Measurements from ENCODE around the gene STAG2.

The STAG2 gene

DNA sequence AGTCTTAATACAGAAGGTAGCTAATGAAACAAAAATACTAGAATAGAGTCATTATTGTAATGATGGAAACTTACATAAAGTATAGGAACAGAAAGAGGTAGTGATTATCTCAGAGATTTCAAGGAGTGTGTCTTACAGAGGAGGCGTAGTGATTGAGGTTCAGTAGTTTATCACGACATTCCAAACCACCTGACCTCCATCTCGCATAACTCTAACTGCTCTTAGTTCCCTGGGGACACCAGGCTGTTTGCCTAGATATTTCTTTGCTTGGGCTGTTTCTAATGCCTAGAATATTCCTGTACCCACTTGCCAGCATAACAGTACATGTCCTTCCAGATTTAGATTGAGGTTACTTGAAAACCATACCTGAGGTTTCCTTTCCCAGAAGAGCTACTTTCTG is 29.1 kb downstream of the STAG2 start:
- no peak overlapping the region for H3K9ac ChIP-seq (ENCODE audit: low read depth, low read length, poor library complexity, severe bottlenecking)
- H3F3A ChIP-seq (ENCODE audit: low read depth): no peaks in the 10 kb centered on the region
- H3K9me2 ChIP-seq (replicated peaks; ENCODE audit: low read depth, low read length): no peaks in the 10 kb centered on the region
- H3K79me2 ChIP-seq (ENCODE audit: insufficient read depth, low read length): peaks cover 94% of the 10 kb centered on the region
- H3K27me3 ChIP-seq (ENCODE audit: insufficient read depth, low read length, poor library complexity, severe bottlenecking): no peaks in the 10 kb centered on the region
- TF ChIP-seq, protein P1, sequence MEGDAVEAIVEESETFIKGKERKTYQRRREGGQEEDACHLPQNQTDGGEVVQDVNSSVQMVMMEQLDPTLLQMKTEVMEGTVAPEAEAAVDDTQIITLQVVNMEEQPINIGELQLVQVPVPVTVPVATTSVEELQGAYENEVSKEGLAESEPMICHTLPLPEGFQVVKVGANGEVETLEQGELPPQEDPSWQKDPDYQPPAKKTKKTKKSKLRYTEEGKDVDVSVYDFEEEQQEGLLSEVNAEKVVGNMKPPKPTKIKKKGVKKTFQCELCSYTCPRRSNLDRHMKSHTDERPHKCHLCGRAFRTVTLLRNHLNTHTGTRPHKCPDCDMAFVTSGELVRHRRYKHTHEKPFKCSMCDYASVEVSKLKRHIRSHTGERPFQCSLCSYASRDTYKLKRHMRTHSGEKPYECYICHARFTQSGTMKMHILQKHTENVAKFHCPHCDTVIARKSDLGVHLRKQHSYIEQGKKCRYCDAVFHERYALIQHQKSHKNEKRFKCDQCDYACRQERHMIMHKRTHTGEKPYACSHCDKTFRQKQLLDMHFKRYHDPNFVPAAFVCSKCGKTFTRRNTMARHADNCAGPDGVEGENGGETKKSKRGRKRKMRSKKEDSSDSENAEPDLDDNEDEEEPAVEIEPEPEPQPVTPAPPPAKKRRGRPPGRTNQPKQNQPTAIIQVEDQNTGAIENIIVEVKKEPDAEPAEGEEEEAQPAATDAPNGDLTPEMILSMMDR (conservative IDR thresholded peaks at IDR 0.05; ENCODE audit: low read length): no peak
- TF ChIP-seq EZH2phosphoT487 (IDR thresholded peaks at IDR 0.05; ENCODE audit: borderline replicate concordance): no peak
- no peak overlapping the region for H3K4me3 ChIP-seq (ENCODE audit: low read length, poor library complexity, severe bottlenecking)
- peaks cover 76% of the 10 kb centered on the region for H4K20me1 ChIP-seq (ENCODE audit: insufficient read depth, low read length, poor library complexity, severe bottlenecking)
- no peaks in the 10 kb centered on the region for H3K9me3 ChIP-seq (ENCODE audit: insufficient read depth, low read depth, low read length)
- no peaks in the 10 kb centered on the region for H3K4me1 ChIP-seq (ENCODE audit: insufficient read depth, low read length, poor library complexity, severe bottlenecking)
- H2AFZ ChIP-seq (ENCODE audit: low read length): no peak overlapping the region
- no peak overlapping the region for H3K4me2 ChIP-seq (ENCODE audit: low read depth, low read length, poor library complexity, severe bottlenecking)
- H3K36me3 ChIP-seq (ENCODE audit: insufficient read depth, low read length): 0 out of 2 replicates have a peak, but pooled peaks cover 3% of the 10 kb centered on the region

DNA sequence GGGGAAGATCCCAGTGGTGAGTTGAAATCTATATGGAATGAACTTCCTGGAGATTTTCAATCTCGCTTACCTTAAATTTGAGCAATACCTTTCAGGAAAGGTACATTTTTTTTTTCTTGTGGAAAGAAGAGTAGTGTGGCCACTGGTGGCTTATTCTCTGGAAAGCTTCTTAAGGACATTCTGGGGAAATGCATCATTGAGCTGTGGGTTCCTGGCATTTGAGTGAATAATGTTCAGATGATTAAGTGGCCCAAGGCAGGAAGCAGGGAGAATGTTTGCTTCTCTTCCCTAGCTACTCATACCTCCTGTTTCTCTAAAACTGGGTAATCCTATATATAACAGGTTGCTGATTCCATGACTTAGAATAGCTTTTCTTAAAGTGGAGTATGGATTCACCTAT is 31.8 kb downstream of the STAG2 start:
- TF ChIP-seq EZH2phosphoT487 (IDR thresholded peaks at IDR 0.05; ENCODE audit: borderline replicate concordance): no peak
- TF ChIP-seq, protein P1 (conservative IDR thresholded peaks at IDR 0.05; ENCODE audit: low read length): no peak
- Histone ChIP-seq H3K4me2 (ENCODE audit: low read depth, low read length, poor library complexity, severe bottlenecking) (no peak overlapping the region), H3K9ac (ENCODE audit: low read depth, low read length, poor library complexity, severe bottlenecking) (no peak overlapping the region), H3K9me2 (replicated peaks; ENCODE audit: low read depth, low read length) (no peaks in the 10 kb centered on the region), H4K20me1 (ENCODE audit: insufficient read depth, low read length, poor library complexity, severe bottlenecking) (peaks cover 68% of the 10 kb centered on the region), H3K4me1 (ENCODE audit: insufficient read depth, low read length, poor library complexity, severe bottlenecking) (no peaks in the 10 kb centered on the region), H3K79me2 (ENCODE audit: insufficient read depth, low read length) (peaks cover 95% of the 10 kb centered on the region), H3K4me3 (ENCODE audit: low read length, poor library complexity, severe bottlenecking) (no peak overlapping the region), H2AFZ (ENCODE audit: low read length) (no peak overlapping the region), H3K36me3 (ENCODE audit: insufficient read depth, low read length) (0 out of 2 replicates have a peak, but pooled peaks cover 3% of the 10 kb centered on the region), H3K9me3 (ENCODE audit: insufficient read depth, low read depth, low read length) (no peaks in the 10 kb centered on the region), H3K27me3 (ENCODE audit: insufficient read depth, low read length, poor library complexity, severe bottlenecking) (no peaks in the 10 kb centered on the region), H3F3A (ENCODE audit: low read depth) (no peaks in the 10 kb centered on the region)

DNA sequence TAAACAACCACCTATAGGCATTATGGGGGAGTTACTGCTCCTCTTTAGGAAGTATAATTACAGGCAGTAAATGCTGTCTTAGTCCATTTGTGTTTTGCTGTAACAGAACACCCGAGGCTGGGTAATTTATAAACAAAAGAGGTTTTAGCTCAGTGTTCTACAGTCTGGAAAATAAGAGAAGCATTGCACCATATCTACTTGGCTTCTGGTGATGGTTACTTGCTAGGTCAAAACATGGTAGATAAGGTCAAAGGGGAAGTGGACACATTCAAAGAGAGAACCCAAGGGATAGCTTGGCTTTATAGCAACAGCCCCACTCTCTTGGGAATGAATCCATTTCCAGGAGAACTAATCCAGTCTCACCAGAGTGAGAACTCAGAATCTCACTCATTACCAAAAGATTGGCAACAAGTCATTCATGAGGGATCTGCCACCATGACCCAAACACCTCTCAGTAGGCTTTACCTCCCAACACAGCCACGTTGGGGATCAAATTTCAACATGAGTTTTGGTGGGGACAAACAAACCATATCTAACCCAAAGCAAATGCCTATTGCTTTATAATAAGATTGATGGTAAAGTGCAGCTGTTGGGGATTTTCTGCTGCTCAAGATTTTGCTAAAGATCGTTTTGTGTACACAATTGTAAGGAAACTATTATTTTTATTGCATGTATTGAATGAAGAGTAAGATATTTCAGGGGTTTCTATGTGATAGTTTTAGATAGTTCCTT is 32.6 kb downstream of the STAG2 start:
- Histone ChIP-seq H3K4me2 (ENCODE audit: low read depth, low read length, poor library complexity, severe bottlenecking) (no peak overlapping the region), H3K79me2 (ENCODE audit: insufficient read depth, low read length) (peaks cover 95% of the 10 kb centered on the region)

More for the DNA sequence above, 32.6 kb downstream of the STAG2 start:
- Histone ChIP-seq H3K9ac (ENCODE audit: low read depth, low read length, poor library complexity, severe bottlenecking) (no peak overlapping the region), H3K4me1 (ENCODE audit: insufficient read depth, low read length, poor library complexity, severe bottlenecking) (no peaks in the 10 kb centered on the region), H3K36me3 (ENCODE audit: insufficient read depth, low read length) (0 out of 2 replicates have a peak, but pooled peaks cover 3% of the 10 kb centered on the region), H3K9me2 (replicated peaks; ENCODE audit: low read depth, low read length) (no peaks in the 10 kb centered on the region), H2AFZ (ENCODE audit: low read length) (no peak overlapping the region), H3F3A (ENCODE audit: low read depth) (no peaks in the 10 kb centered on the region), H4K20me1 (ENCODE audit: insufficient read depth, low read length, poor library complexity, severe bottlenecking) (peaks cover 68% of the 10 kb centered on the region), H3K9me3 (ENCODE audit: insufficient read depth, low read depth, low read length) (no peaks in the 10 kb centered on the region), H3K27me3 (ENCODE audit: insufficient read depth, low read length, poor library complexity, severe bottlenecking) (no peaks in the 10 kb centered on the region), H3K4me3 (ENCODE audit: low read length, poor library complexity, severe bottlenecking) (no peak overlapping the region)
- no peak for TF ChIP-seq EZH2phosphoT487 (IDR thresholded peaks at IDR 0.05; ENCODE audit: borderline replicate concordance)
- TF ChIP-seq, protein P1 (conservative IDR thresholded peaks at IDR 0.05; ENCODE audit: low read length): no peak
